B cell (primary cell): ENCODE data around the gene TBC1D10A. TPM values are rescaled to one million over a fixed set of nuclear protein-coding genes. Genes with fewer than 3 reads are reported as not detected.

Source experiments
- ATAC-seq: fragments of 200-7000 bp; cut with Tn5 transposase; one replicate; pipeline ENCODE4 v1.10.0; 2021; ENCODE audit warnings: low read depth, mild to moderate bottlenecking, moderate number of reproducible peaks, moderate library complexity
- CTCF ChIA-PET: fragments of 350-600 bp; sonication (Branson Sonifier 250); formaldehyde crosslinking; loops from one replicate; lab custom pipeline; 2021; ENCODE audit warnings: antibody characterized with exemption, inconsistent platforms; lab: Charles Lee
- POLR2A ChIA-PET: fragments of 350-600 bp; sonication (Branson Sonifier 250); formaldehyde crosslinking; loops from one replicate; lab custom pipeline; 2021; ENCODE audit warnings: antibody characterized with exemption; lab: Charles Lee
- DNase-seq: peaks from one replicate; pipeline ENCODE4 v3.0.0; 2013
- H2AFZ ChIP-seq: 2 replicates; pipeline ENCODE4 v1.6.1; 2012; ENCODE audit warnings: mild to moderate bottlenecking, low read depth, low read length; ENCODE audit not compliant: insufficient read depth, poor library complexity, severe bottlenecking
- H3K27ac ChIP-seq, 2 donors: 1 replicate in 1 of 2; 2 replicates in 1 of 2; pipeline ENCODE4 v1.5.1; 2012 to 2013; ENCODE audit warnings: low read length in 2 of 2, mild to moderate bottlenecking in 2 of 2, moderate library complexity in 1 of 2
- H3K27me3 ChIP-seq, 4 experiments: fragments of 200-600 bp in 1 of 4; sonication (generic) in 1 of 4; replicated peaks in 1 of 4; 1 replicate in 2 of 4; 2 replicates in 2 of 4; pipeline versions ENCODE4 v1.6.1 to v1.7.0; 2013 to 2016; ENCODE audit warnings: low read length in 3 of 4, mild to moderate bottlenecking in 2 of 4, mixed read lengths in 1 of 4, moderate library complexity in 1 of 4; ENCODE audit not compliant: insufficient read depth in 4 of 4, control insufficient read depth in 3 of 4; ENCODE audit errors: control extremely low read depth in 1 of 4
- H3K36me3 ChIP-seq, 2 experiments: replicated peaks in 1 of 2; 1 replicate in 1 of 2; 2 replicates in 1 of 2; pipeline versions ENCODE4 v1.6.1 to v1.7.1; 2013; ENCODE audit warnings: low read length in 1 of 2; ENCODE audit not compliant: insufficient read depth in 2 of 2, control insufficient read depth in 1 of 2; ENCODE audit errors: control extremely low read depth in 1 of 2, extremely low read depth in 1 of 2
- H3K4me1 ChIP-seq, 2 donors: fragments of 200-600 bp in 1 of 2; sonication (generic) in 1 of 2; 1 replicate in 1 of 2; 2 replicates in 1 of 2; pipeline versions ENCODE4 v1.5.1 to v1.6.1; 2013 to 2017; ENCODE audit warnings: low read length in 2 of 2; ENCODE audit not compliant: control insufficient read depth in 2 of 2, insufficient read depth in 2 of 2
- H3K4me2 ChIP-seq: replicated peaks from 2 replicates; pipeline ENCODE3; 2012; ENCODE audit warnings: mild to moderate bottlenecking, low read depth, low read length; ENCODE audit not compliant: poor library complexity, severe bottlenecking
- H3K4me3 ChIP-seq, 5 experiments: fragments of 200-600 bp in 1 of 5; sonication (generic) in 1 of 5; 1 replicate in 3 of 5; 2 replicates in 2 of 5; pipeline versions ENCODE4 v1.5.1 to v1.7.0; 2011 to 2016; ENCODE audit warnings: low read length in 4 of 5, mild to moderate bottlenecking in 4 of 5, low read depth in 2 of 5, control low read depth in 1 of 5, moderate library complexity in 1 of 5; ENCODE audit not compliant: insufficient read depth in 1 of 5; ENCODE audit errors: control extremely low read depth in 1 of 5, extremely low read depth in 1 of 5
- H3K79me2 ChIP-seq: fragments of 200-600 bp; sonication (generic); one replicate; pipeline ENCODE4 v1.6.0; 2016; ENCODE audit warnings: low read length; ENCODE audit not compliant: control insufficient read depth, insufficient read depth
- H3K9ac ChIP-seq: fragments of 200-600 bp; sonication (generic); 2 replicates; pipeline ENCODE4 v1.6.1; 2017; ENCODE audit warnings: mild to moderate bottlenecking, low read length, moderate library complexity
- H3K9me3 ChIP-seq, 3 donors: one replicate each; pipeline versions ENCODE4 v1.6.1 to v1.7.1; 2013; ENCODE audit warnings: low read length in 2 of 3; ENCODE audit not compliant: control insufficient read depth in 2 of 3, insufficient read depth in 1 of 3; ENCODE audit errors: control extremely low read depth in 1 of 3
- H4K20me1 ChIP-seq: 2 replicates; pipeline ENCODE4 v1.6.0; 2012; ENCODE audit warnings: mild to moderate bottlenecking, low read length; ENCODE audit not compliant: insufficient read depth, control insufficient read depth, poor library complexity, severe bottlenecking
- H3K27ac Mint-ChIP-seq: one replicate; pipeline ENCODE4 v1.8.0; 2021; ENCODE audit warnings: mixed read lengths
- H3K27me3 Mint-ChIP-seq: one replicate; pipeline ENCODE4 v1.8.0; 2021; ENCODE audit warnings: mixed read lengths
- H3K4me1 Mint-ChIP-seq: one replicate; pipeline ENCODE4 v1.8.0; 2021; ENCODE audit warnings: mixed read lengths
- H3K4me3 Mint-ChIP-seq: one replicate; pipeline ENCODE4 v1.8.0; 2021; ENCODE audit warnings: mixed read lengths
- H3K9me3 Mint-ChIP-seq: one replicate; pipeline ENCODE4 v1.8.0; 2022; ENCODE audit warnings: mixed read lengths; ENCODE audit not compliant: insufficient read depth
- EZH2 ChIP-seq: IDR thresholded peaks from 2 replicates; pipeline ENCODE4 v1.6.1; 2012; ENCODE audit warnings: borderline replicate concordance, low read depth, mild to moderate bottlenecking, moderate library complexity, low read length; ENCODE audit not compliant: insufficient read depth, poor library complexity, severe bottlenecking
- WGBS: methylation state at CpG from one replicate; pipeline ENCODE4 v1.1.5; 2013; ENCODE audit warnings: missing lambda C conversion rate; ENCODE audit not compliant: insufficient coverage; 5-methylcytosine and 5-hydroxymethylcytosine counted together
- intact Hi-C: fragments of 100-400 bp; cut with micrococcal nuclease; formaldehyde crosslinking; loops from one replicate; pipeline ENCODE4 v1.10.0; 2022
- polyA plus RNA-seq: library from polyadenylated mRNA; depleted of rRNA; stranded (reverse); fragments of >200 nt; gene quantifications from 2 replicates; pipeline ENCODE4 v1.2.3, GENCODE V29; 2012
- total RNA-seq, 2 donors: library from RNA; stranded (reverse); fragments of 120-200 nt in 1 of 2; gene quantifications; 1 replicate in 1 of 2; 2 replicates in 1 of 2; pipeline versions ENCODE4 v1.2.3 to v1.2.4, GENCODE V29; 2013 to 2022
- TF ChIP-seq, protein P1 (sequence below): fragments of 200-600 bp; IDR thresholded peaks from one replicate; pipeline ENCODE4 v1.8.0; 2022; ENCODE audit warnings: antibody characterized with exemption, mild to moderate bottlenecking

The TBC1D10A gene
- total and polyA plus RNA-seq, 2 donors (not counting 1 experiment from before 2014, with no cell fraction given): 45.2 to 58.4 TPM

- Histone ChIP-seq H3K4me1 (peaks cover 23 to 43% of the 10 kb centered on the region in 2 donors), H3K4me3 (no peak overlapping the region), H3K9ac (no peak overlapping the region), H3K27me3 (no peaks in the 10 kb centered on the region), H2AFZ (no peak overlapping the region), H3K27ac (peak overlapping the region in 1 of 2 donors; percentile 72), H3K9me3 (no peaks in the 10 kb centered on the region), H3K4me2 (no peak overlapping the region), H3K79me2 (peaks cover 38% of the 10 kb centered on the region), H3K36me3 (peaks cover 0 to 53% of the 10 kb centered on the region in 2 experiments), H4K20me1 (peaks cover 17% of the 10 kb centered on the region)
- ChIA-PET POLR2A (interaction anchor here (1.0 to 5.9 kb wide), 2 partner anchors 13 to 95 kb away, joined by 3 to 56 read pairs; no protein-coding TSS in a partner anchor), CTCF (interaction anchor here (0.7 to 13.2 kb wide), 9 partner anchors 11 to 192 kb away, joined by 3 to 510 read pairs (median 4); partner anchors contain the start of genes CCDC157, RNF215, SEC14L2 and SF3A1)
- TF ChIP-seq, protein P1, sequence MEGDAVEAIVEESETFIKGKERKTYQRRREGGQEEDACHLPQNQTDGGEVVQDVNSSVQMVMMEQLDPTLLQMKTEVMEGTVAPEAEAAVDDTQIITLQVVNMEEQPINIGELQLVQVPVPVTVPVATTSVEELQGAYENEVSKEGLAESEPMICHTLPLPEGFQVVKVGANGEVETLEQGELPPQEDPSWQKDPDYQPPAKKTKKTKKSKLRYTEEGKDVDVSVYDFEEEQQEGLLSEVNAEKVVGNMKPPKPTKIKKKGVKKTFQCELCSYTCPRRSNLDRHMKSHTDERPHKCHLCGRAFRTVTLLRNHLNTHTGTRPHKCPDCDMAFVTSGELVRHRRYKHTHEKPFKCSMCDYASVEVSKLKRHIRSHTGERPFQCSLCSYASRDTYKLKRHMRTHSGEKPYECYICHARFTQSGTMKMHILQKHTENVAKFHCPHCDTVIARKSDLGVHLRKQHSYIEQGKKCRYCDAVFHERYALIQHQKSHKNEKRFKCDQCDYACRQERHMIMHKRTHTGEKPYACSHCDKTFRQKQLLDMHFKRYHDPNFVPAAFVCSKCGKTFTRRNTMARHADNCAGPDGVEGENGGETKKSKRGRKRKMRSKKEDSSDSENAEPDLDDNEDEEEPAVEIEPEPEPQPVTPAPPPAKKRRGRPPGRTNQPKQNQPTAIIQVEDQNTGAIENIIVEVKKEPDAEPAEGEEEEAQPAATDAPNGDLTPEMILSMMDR: no peak
- no peak for TF ChIP-seq EZH2
- intact Hi-C loops: no loop called here
- H3K4me3 Mint-ChIP-seq: peak overlapping the region; percentile 32
- peaks cover 37% of the 10 kb centered on the region for H3K4me1 Mint-ChIP-seq
- ATAC-seq (no peak), DNase-seq (no peak)
- 83% methylated on average over 17 of the region's 18 CpGs for WGBS
- H3K9me3 Mint-ChIP-seq: no peaks in the 10 kb centered on the region
- H3K27me3 Mint-ChIP-seq: no peaks in the 10 kb centered on the region
- H3K27ac Mint-ChIP-seq: no peak overlapping the region
These were observed 34.4 kb downstream of the TBC1D10A start for GRCh38 chr22:30292069-30292970.
